ENCODE data around the gene ZSCAN29. TPM values are rescaled to one million over a fixed set of nuclear protein-coding genes. Genes with fewer than 3 reads are reported as not detected.

Gene ZSCAN29
- total RNA-seq, 1 donor, result 26.3 TPM

DNA sequence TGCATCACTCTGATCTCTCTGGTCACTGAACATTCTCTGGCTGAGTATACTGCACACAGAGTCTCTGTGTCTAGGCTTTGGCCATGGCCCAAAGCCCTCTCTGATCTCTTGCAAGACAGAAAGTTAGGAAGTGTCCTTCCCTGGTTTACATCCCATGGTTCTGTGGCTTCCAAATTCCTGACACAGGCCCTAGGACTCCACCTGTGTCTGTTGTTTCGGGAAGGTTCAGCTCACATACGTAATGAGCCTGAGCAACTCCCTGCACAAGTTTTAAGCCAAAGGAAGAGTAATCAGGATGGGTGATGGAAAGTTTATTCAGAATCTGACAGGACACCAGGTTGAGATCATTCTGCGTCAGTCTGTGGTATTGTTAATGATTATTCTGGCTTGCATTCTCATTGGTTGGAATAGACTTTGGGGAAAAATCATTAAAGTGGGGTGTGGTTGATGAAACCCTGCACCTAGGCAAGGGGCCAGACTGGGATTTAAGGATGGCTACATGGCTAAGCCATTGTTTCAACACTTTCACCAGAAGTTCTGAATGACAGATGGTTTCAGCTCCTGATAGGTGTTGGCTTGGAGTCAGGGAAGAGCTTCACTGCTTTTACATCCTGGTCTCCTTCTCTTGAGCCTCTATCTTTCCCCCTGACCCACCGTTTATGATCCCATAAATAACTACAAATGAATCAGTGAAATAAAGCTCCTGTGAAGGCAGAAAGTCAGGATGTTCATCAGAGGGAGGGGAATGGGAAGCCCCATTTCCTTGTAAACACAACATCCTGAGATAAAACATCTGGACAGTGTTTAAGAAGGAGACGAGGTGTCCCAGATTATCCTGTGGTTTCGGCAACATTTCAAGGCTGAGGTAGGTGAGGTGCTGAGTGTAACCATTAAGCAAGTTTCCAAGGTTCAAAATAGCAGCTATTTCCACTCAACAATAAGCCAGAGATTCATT, 54.5 kb downstream of the ZSCAN29 start:
- no peak for TF ChIP-seq CTCF (IDR thresholded peaks at IDR 0.05; ENCODE audit: insufficient read depth, low read depth, low read length)
- peak; percentile 82 for DNase-seq (ENCODE audit: low read depth)
- no peak overlapping the region for H3K4me3 ChIP-seq (ENCODE audit: low read depth, low read length)

- no peak for DNase-seq (ENCODE audit: low read depth)
- no peak overlapping the region for H3K4me3 ChIP-seq (ENCODE audit: low read depth, low read length)
- no peak for TF ChIP-seq CTCF (IDR thresholded peaks at IDR 0.05; ENCODE audit: insufficient read depth, low read depth, low read length)
These were observed 56.7 kb downstream of the ZSCAN29 start for GRCh38 chr15:43314171-43314570.

DNA sequence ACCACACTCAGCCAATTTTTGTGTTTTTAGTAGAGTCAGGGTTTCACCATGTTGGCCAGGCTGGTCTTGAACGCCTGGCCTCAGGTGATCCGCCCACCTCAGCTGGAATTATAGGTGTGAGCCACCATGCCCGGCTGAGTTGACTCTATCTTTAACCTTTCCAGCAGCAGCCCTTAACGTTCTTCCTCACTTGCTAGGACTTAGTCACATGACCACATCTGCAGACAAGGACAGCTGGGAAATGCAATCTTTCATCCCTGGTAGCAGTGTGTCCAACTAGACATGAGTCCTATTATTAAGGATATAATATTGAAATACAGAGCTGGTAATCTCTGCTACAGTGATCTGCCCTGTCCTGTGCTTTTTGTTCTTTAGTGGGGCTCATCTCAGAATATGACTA, 58.5 kb downstream of the ZSCAN29 start:
- no peak overlapping the region for H3K4me3 ChIP-seq (ENCODE audit: low read depth, low read length)
- no peak for DNase-seq (ENCODE audit: low read depth)
- TF ChIP-seq CTCF (IDR thresholded peaks at IDR 0.05; ENCODE audit: insufficient read depth, low read depth, low read length), result no peak

Other genes with a start within 250 kb of the ZSCAN29 start
- 16.8 and 18.4 TPM in 2 replicates for gene TMEM62, start 237.5 kb downstream of the ZSCAN29 start, total RNA-seq
- 57.7 and 67.8 TPM in 2 replicates for gene CCNDBP1, start 185.6 kb downstream of the ZSCAN29 start, total RNA-seq
- gene EPB42, start 150.0 kb downstream of the ZSCAN29 start, total RNA-seq, result not detected in 2 replicates
- gene TGM5, start 104.1 kb downstream of the ZSCAN29 start, total RNA-seq, result not detected in 2 replicates
- not detected in 2 replicates for gene TGM7, start 68.8 kb downstream of the ZSCAN29 start, total RNA-seq
- gene LCMT2, start 40.5 kb downstream of the ZSCAN29 start, total RNA-seq, result 5.2 and 11.2 TPM in 2 replicates
- 9.7 and 14.7 TPM in 2 replicates for gene TUBGCP4, start 58 bp upstream of the ZSCAN29 start, total RNA-seq
- 83.4 and 94.1 TPM in 2 replicates for gene TP53BP1, start 122.1 kb upstream of the ZSCAN29 start, total RNA-seq
- gene MAP1A, start 146.6 kb upstream of the ZSCAN29 start, total RNA-seq, result 60.9 and 65.7 TPM in 2 replicates
- 27.1 and 28.5 TPM in 2 replicates for gene PPIP5K1, start 219.2 kb upstream of the ZSCAN29 start, total RNA-seq
- gene CKMT1B, start 223.0 kb upstream of the ZSCAN29 start, total RNA-seq, result not detected in 2 replicates
- not detected in 2 replicates for gene STRC, start 247.8 kb upstream of the ZSCAN29 start, total RNA-seq